Astrocyte of the spinal cord (primary cell): ENCODE data around the gene SHPK.
A peak's percentile ranks its signal among the peaks of the same experiment; 100 is the strongest.

Source experiments
- DNase-seq: peaks from one replicate; pipeline ENCODE4 v3.0.0; 2011; ENCODE audit warnings: low read depth, low spot score
- H3K4me3 ChIP-seq: 2 replicates; pipeline ENCODE4 v1.5.1; 2011; ENCODE audit warnings: low read depth, mild to moderate bottlenecking, low read length, moderate library complexity
- in situ Hi-C: cut with HindIII; loops from 2 replicates; pipeline ENCODE4 v1.10.0; 2017; ENCODE audit warnings: low sequenced_read_pairs
- TF ChIP-seq, protein P1 (sequence below): IDR thresholded peaks from 2 replicates; pipeline ENCODE4 v1.5.1; 2012; ENCODE audit warnings: low read depth, mild to moderate bottlenecking, low read length, inconsistent platforms

SHPK gene

DNA sequence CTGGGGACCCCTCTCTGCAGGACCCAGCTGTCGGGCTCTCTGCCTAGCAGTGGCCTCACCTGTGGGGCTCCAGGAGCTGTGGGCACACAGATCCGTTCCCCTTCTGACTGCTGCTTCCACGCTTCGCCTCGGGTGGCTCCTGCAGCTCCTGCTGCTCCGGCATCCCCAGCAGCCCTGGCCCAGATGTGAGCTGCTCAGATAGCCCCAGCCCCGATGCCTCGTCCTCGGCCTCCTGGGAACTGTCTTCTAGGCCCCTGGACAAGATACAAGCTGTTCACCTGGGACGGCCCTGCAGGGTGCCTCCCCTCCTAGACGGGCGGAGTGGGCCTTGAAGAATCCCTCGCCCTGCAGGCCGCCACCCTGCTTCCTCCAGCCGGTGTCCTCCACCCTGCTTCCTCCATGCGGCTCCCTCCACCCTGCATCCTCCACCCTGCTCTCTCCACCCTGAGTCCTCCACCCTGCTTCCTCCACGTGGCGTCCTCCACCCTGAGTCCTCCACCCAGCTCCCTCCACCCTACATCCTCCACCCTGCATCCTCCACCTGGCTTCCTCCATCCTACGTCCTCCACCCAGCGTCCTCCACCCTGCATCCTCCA, 43.6 kb upstream of the SHPK start:
- TF ChIP-seq, protein P1, sequence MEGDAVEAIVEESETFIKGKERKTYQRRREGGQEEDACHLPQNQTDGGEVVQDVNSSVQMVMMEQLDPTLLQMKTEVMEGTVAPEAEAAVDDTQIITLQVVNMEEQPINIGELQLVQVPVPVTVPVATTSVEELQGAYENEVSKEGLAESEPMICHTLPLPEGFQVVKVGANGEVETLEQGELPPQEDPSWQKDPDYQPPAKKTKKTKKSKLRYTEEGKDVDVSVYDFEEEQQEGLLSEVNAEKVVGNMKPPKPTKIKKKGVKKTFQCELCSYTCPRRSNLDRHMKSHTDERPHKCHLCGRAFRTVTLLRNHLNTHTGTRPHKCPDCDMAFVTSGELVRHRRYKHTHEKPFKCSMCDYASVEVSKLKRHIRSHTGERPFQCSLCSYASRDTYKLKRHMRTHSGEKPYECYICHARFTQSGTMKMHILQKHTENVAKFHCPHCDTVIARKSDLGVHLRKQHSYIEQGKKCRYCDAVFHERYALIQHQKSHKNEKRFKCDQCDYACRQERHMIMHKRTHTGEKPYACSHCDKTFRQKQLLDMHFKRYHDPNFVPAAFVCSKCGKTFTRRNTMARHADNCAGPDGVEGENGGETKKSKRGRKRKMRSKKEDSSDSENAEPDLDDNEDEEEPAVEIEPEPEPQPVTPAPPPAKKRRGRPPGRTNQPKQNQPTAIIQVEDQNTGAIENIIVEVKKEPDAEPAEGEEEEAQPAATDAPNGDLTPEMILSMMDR, result no peak
- no peak for DNase-seq
- in situ Hi-C loops, result no loop called here
- H3K4me3 ChIP-seq, result no peak overlapping the region

DNA sequence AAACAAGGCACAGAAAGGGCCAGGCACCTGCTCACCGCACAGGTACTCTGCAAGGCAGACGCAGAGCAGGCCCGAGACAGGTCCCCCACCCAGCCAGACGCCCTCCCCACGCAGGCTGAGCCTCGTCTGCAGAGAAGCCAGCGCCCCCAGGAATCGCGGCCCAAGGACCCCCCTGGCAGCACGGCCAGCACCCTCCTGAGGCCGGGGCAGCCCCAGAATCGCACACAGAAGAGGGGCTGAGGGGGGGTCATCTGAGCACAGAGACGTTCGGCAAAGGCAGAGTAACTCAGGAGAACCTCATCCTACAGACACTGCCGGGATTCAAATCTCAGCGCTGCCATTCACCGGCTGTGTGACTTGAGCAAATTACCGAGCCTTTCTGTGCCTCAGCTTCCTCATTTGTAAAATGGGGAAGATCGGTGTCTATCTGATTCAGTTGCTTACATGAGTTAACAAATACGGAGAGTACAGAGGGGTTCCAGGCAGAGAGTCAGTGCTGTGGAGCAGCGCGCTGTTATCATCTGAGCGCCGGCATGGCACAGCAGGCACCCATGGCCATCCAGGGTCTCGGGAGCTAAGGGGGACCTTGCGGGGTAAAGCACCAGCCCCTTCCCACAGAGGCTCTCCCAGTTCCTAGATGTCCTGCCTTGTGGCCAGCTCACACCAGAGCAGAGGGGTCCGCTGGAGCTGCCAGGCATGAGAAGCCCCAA, 42.9 kb upstream of the SHPK start:
- DNase-seq, result no peak
- no peak overlapping the region for H3K4me3 ChIP-seq
- TF ChIP-seq, protein P1, result no peak
- in situ Hi-C loops, result no loop called here

DNA sequence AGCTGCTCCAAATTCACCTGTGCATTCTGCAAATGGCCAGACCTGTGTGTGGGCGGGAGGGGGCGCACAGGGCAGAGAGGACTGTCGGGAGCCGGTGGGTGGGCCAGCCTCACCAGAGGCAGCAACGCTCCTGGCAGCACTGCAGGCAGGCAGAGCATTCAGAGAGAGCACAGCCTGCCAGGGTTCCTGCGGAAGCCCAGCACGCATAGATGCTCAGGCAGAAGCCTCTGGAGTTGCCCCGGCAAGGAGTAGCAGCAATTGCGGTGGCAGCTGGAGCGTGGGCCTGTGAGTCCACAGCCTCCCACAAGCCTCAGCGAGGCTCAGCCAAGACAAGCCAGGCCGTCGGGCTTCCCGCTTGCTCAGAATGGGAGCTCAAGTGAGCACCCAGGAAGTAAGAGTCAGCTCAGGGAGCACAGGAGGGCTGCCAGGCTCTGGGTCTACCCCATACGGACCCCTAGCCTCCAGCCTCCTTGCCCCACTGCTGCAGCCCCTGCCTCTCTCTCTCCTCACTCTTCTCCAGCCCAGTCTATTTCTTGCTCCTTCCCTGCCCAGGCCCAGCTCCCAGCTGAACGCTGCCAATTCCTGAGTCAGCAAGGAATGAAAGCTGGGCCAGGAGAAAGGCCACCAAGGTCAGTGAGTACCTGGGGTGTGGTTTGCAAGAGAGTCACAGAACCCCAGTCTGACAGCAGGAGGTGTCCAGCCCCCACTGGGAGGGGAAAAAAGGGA, 42.2 kb upstream of the SHPK start:
- TF ChIP-seq, protein P1, result no peak
- H3K4me3 ChIP-seq, result no peak overlapping the region
- in situ Hi-C loops, result no loop called here
- peak; percentile 40 for DNase-seq

DNA sequence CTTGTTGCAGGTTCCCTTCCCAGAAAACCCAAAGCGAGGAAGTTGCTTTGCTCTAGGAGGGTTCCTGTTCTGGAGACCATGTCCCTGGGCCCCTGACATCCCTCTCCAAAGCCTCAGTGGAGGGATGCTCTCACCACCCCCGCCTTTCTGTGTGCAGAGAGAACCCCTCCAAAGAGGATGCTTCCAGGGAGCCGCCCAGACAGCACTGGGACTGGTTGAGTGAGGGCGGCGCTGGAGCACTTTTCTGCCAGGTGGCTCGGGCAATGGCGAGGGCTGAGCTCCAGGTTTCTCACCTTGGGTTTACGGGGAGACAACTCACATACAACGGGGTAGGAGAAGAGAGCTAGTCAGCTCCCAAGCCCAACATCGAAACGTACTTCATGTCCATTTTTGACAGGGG, 39.8 kb upstream of the SHPK start:
- no peak for DNase-seq
- in situ Hi-C loops, result no loop called here
- TF ChIP-seq, protein P1, result no peak
- no peak overlapping the region for H3K4me3 ChIP-seq

DNA sequence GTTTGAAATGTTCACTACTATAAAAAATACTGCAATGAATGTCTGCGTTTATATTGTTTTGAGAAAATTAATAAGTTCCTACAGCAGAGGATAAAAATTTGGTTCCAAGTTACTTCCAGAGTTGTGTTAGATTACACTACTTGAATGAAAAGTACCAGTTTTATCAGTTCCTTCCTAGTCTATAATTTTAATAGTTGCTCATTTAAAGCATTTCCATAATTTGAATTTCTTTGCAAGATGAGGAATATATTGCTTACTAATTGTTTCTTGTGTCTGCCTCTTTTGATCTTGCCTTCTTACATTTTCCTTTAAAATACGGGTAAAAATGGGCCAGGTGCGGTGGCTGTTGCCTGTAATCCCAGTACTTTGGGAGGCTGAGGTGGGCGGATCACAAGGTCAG, 36.5 kb upstream of the SHPK start:
- in situ Hi-C loops, result no loop called here
- H3K4me3 ChIP-seq, result no peak overlapping the region
- TF ChIP-seq, protein P1, result no peak
- DNase-seq, result no peak

DNA sequence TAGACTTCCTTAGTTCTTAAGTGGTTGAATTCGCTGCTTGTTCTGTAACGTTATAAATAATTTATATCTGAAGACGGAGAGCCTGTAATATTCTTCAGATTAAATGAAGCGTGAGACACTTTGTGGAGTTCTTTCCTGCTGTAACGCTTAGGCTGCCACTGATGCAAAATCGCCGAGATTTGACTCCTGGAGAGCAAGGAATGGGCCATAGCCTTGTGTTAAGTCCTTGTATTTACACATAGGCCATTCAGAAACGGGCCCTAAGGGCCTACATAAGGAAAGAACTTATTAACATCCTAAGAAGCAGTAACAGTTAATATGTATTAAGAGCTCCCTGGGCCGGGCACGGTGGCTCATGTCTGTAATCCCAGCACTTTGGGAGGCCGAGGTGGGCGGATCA, 33.5 kb upstream of the SHPK start:
- TF ChIP-seq, protein P1, result no peak
- peak overlapping the region; percentile 96 for H3K4me3 ChIP-seq
- in situ Hi-C loops, result no loop called here
- no peak for DNase-seq
